GM21717 (cell line): ENCODE results near the gene GHITM.
"Not testable (repeated sequence)": the region's sequence is repeated elsewhere in the genome, so short reads cannot be mapped to it uniquely, and the experiment has no call there.

Source experiments
- ATAC-seq: cut with Tn5 transposase; IDR thresholded peaks from one replicate; pipeline ENCODE4 v1.9.1; 2021; ENCODE audit warnings: mild to moderate bottlenecking, moderate library complexity; ENCODE audit not compliant: unreplicated experiment

Gene GHITM, protein sequence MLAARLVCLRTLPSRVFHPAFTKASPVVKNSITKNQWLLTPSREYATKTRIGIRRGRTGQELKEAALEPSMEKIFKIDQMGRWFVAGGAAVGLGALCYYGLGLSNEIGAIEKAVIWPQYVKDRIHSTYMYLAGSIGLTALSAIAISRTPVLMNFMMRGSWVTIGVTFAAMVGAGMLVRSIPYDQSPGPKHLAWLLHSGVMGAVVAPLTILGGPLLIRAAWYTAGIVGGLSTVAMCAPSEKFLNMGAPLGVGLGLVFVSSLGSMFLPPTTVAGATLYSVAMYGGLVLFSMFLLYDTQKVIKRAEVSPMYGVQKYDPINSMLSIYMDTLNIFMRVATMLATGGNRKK

DNA sequence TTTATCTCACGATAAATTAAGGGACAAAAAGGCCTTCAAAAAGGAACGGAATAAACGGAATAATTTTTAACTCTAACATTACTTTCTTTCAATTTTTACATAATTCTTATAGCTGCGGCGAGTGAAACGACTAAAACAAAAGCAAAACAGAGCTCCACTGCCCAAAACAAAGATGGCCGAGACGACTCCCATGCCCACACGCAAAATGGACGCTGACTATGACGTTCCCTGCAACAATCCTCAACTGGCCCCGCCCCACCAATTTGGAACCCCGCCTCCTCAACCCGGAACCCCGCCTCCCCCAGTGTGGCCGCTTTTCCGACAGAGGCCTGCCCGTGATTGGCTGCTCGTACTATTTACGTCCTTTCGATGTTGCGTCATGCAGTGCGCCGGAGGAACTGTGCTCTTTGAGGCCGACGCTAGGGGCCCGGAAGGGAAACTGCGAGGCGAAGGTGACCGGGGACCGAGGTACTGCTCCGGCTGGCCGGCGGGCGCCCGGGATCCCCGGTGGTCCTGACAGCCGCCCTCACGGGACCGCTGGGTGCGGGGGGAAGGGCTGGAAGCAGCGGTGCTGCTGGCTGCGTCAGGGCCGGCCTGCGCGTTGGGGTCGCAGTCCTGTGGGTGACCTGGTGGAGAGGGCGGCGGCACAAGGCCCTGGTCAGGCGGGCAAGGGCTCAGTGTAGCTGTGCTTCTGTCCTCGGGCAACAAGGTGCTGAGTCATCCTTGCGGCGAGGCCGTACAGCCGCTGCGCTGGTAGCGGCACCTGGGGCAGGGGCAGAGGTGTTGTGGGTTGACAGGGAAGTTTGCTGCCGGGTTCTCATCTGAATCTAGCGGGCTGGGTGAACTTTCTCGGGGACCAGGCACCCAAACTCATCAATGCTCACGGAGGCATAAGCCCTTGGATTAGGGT is at the start of gene GHITM:
Gene GHITM (plus strand): TSS at position 384 of the 910 bp plus-strand sequence. CDS start 1,992 bp downstream, outside the sequence.
- peak; percentile 99 for ATAC-seq

DNA sequence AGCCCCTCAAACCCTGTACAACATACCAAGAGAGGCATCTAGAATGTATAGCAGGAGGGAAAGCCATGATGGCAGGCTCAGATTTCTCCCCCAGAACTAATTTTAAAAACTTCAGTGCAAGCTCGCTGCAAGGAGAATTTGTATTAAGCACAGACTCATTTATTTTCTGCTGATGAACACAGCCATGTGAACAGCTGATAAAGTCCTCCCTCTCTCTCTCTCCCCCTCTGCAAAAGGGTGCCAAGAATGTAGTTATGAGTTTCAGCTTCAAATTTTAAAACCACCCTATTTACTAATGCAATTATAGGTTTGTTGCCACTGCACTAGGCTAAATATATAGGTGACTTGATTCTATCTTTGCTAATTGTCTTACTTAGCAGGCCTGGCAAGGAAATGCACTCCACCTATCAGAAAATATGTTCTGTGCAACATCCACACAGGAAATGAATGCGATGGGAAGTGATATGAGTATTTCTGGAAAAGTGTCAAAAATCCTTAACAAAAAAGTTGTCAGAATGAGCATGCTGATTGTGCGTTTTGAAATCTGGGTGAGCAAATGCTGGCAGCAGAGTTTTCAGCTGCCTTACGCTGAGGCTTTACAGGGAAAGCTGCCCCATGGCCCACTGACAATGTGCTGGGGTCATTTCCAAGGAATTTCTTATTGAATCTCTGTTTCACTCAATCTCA is 43.4 kb upstream of the GHITM start:
- no peak for ATAC-seq

DNA sequence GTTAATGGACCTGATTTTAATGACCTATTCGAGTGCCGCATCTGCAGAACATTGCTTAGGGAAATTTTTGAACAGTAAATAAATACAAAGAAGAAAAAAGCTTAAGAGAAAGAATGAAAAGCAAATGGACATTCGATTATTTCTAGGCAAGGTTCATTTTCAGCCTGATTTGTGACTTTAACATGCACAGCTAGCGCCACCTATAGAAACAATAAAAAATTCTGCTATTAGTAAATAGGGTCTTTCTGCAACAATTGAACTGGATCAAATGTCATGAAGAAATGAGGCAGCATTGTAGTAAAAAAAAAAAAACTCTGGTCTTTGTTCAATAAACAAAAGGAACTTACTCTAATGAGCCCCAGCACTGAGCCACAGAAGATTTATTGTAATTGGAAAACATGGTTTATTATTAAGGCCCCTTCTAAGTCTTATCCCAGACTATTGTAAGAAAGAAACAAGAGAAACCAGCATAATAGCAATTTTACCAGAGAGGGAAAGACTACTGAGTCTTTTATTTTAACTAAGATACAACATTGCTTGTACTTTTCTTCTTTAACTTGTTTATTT is 41.4 kb upstream of the GHITM start:
- ATAC-seq: no peak

DNA sequence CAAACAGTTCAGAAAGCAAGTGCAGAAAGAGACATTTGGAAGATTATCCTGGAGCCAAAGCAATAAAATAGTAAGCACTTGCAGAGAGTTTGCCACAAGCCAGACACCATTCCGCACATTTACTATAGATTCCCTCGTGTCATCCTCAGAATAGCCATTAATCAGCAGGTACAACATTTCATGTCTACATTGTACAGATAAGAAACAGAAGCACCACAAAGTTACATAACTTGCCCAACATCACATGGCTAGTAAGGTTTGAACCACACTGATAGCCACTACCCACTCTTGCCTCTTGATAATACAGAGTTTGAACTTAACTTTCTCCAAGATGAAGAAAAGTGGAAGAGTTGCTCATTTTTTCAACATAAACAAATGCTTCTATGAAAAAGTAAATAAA is 40.6 kb upstream of the GHITM start:
- ATAC-seq: no peak

DNA sequence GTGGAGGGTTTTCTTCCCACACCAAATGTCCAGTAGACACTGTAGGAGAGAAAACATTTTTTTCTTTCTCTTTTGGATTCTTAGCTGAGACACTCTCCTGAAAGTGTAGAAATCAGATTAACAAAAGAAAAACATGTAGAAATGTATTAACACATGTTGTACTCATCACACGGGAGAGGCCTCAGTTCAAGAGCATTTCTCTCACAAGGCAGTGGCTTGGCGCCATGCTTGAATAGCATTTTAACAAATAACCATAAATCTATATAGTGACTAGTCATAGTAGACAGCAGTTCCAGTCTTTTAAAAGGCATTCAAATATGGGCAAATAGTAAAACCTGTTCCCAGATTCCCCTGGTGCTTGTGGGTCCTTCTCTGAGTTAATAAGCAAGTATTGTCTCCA is 38.3 kb upstream of the GHITM start:
- no peak for ATAC-seq

DNA sequence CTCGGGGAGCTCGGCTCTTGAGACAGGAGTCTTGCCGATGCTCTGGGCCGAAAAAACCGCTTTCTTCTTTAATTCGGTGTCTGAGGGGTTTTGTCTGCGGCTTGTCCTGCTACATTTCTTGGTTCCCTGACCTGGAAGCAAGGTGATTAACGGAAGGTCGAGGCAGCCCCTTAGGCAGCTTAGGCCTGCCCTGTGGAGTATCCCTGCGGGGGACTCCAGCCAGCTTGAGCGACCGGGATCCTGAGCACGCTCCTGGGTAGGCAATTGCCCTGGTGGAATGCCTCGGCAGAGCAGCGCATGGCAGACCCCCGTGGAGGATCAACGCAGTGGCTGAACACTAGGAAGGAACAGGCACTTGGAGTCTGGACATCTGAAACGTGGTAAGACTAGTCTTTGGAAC is 30.5 kb upstream of the GHITM start:
- no peak for ATAC-seq

DNA sequence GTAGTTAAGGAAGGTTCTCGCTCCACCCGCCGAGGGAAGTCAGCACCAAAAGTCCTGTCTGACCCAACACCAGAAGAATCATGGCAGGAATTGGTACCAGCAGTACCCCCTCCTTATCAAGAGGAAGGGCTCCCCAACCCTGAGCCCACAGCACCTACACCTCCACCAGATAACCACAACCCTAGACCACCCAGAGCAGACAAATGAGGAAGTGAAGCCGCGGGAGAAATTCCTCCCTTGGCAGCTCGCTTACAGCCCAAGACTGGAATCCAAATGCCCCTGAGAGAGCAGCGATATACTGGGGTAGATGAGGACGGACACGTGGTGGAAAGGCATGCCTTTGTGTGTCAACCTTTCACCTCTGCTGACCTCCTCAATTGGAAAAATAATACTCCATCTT is 29.5 kb upstream of the GHITM start:
- ATAC-seq: not testable (repeated sequence)

DNA sequence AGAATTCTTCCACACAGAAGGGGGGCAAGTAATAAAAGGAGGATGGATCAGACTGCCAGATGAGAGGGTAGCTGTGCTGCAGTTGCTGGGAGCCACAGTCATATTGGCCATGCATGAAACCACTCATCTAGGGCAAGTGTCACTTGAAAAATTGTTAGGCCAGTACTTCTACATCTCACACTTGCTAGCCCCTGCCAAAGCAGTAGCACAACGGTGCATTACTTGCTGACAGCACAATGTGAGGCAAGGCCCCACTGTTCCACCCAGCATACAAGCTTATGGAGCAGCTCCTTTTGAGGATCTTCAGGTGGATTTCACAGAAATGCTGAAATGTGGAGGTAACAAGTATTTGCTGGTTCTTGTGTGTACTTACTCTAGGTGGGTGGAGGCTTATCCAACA is 25.8 kb upstream of the GHITM start:
- not testable (repeated sequence) for ATAC-seq

DNA sequence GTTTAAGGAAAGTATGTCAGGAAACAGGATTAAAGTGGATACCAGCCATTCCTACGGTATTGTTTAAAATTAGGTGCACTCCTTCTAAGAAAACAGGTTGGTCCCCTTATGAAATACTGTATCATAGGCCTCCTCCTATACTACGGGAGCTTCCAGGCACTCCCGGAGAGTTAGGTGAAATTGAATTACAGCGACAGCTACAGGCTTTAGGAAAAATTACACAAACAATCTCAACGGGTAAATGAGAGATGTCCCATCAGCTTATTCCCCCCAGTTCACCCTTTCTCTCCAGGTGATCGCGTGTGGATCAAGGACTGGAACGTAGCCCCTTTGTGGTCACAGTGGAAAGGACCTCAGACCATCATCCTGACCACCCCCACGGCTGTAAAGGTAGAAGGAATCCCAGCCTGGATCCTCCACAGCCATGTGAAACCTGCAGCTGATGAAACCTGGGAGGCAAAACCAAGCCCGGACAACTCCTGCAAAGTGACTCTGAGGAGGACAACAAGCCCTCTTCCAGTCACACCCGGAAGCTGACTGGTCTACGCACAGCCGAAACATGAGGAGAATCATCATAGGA is 25.1 kb upstream of the GHITM start:
- no peak for ATAC-seq

DNA sequence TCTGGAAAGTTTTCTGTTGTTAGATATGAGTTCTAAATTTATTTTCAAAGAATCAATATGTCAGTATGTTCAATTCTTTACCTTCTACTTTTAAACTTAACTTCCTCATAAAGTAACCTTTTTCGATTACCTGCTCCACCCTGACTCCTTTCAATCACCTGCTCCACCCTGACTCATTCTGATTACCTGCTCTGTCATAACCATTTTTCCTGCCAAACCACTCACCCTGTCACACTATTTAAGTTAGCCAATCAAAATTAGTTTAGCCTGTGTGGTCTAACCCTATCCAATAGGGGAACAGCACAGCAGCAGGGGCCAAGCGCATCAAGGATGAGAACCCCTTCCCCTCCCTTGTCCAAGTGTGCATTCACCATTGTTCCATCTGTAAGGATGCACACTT is 22.1 kb upstream of the GHITM start:
- ATAC-seq: not testable (repeated sequence)

DNA sequence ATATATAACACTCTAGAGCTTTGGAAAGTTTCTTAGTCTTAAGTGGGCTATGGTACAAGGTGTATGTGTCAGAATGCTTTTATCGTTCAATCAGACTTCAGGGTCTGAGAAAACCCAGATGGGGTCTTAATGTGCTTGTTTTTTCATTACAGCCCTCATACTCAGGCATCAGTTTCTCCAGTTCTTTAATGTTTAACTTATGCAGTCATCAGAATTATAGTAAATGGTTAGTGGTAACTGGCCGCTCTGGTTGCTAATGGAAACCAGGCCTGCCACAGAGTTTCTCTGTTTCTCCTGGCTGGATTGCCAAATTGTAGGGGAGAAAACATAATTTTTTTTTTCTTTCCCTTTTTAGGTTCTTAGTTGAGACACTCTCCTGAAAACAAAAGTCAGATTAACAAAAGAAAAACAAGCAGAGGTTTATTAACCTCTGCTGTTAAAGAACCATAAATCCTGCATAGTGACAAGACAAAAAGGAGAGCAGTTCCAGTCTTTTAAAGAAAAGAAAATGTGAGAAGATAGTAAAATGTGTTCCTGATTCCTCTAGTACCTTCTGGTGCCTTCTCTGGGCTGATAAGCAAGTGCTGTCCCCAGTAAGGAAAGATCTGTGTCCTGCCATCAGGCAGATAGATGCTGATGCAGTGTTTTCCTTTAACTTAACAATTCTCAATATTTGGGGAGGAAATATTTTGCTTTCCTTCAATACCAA is 21.5 kb upstream of the GHITM start:
- ATAC-seq: no peak

DNA sequence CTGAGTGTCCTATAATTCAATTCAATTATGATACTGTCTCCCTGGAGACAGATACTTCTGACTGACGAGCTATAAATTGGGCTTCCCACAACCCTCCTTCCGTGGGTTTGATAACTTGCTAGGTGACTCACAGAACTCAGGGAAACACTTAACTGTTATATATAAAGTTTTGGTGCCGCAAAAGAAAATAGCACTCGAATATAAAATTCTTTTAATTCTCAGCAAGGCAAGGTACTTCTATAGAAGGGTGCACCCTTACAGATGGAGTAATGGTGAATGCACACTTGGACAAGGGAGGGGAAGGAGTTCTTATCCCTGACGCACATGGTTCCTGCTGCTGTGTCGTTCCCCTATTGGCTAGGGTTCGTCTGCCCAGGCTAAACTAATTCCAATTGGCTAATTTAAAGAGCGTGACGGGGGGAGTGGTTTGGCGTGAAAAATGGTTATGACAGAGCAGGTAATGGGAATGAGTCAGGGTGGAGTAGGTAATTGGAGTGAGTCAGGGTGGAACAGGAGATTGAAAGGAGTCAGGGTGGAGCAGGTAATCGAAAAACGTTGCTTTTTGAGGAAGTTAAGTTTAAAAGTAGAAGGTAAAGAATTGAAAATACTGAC is 20.8 kb upstream of the GHITM start:
- ATAC-seq: no peak

DNA sequence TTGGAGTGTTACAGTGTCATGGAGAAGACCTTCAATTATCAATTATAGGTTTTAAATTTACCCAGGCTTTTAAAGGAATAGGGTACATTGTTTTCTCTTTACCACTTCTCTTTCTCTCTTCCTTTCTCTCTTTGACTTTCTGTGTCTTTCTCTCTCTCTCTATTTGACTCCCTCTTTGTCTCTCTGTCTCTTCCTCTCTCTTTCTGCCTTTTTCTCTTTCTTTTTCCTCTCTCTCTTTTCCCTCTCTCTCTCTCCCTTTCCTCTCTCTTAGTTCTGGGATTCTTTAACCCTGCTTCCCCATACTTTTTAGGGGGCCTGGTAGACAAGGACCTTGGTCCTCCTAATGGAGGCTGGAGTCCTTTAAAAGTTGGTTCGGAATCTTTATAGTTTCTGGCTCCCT is 15.9 kb upstream of the GHITM start:
- ATAC-seq: no peak

DNA sequence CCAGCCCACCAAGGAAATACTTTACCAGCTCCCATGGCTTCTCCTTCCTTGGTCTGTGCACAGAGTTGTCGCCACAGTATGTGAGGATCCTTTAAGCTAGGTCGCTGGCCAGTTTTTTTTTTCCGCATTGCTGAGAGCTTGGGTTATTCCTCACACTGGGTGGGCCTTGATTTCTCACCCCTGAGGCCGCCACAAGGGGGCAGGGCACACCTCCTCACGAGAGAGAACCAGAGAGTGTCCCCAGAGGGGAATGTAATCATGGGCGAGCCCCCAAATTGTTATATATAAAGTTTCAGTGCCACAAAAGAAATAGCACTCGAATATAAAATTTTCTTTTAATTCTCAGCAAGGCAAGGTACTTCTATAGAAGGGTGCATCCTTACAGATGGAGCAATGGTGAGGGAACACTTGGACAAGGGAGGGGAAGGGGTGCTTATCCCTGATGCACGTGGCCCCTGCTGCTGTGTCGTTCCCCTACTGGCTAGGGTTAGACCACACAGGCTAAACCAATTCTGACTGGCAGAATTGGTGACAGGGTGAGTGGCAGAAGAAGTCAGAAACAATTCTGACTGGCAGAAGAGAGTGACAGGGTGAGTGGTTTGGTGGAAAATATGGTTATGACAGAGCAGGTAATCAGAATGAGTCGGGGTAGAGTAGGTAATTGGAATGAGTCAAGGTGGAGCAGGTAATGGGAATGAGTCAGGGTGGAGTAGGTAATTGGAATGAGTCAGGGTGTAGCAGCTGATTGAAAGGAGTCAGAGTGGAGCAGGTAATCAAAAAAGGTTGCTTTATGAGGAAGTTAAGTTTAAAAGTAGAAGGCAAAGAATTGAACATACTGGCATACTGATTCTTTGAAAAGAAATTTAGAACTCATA is 13.2 kb upstream of the GHITM start:
- ATAC-seq: not testable (repeated sequence)

DNA sequence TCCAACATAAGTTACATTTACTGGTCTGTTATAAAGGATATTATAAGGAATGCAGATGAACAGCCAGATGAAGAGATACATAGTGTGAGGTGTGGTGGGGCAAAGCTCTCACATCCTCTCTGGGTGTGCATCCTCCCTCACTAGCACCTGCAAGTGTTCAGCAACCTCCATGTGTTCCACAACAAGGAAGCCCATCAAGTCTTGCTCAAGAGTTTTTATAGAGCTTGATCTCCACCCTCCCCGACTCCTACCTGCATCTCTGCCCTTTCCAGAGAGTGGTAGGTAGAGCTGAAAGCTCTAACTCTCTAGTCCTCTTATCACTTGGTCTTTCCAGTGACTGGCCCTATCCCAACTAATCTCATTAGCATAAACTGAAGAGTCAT is 12.5 kb upstream of the GHITM start:
- ATAC-seq: no peak

DNA sequence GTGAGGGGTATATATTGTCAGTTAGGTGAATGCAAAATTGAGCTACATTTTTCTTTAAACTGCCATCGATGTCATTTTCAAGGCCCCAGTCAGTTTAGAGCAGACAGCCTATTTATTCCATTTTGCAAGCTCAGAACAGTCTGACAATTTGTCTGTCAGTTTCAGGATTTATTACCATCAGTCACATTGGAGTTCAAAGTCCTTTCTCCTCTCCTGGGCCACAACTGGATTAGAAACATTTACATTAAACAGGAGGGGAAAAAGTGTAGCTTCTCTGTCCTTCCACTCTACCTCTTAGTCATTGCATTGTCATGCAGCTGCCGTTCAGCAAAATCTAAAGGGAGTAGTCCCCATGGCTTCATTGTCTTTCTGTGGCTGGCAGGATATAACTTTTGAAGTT is 3.5 kb upstream of the GHITM start:
- ATAC-seq: no peak

DNA sequence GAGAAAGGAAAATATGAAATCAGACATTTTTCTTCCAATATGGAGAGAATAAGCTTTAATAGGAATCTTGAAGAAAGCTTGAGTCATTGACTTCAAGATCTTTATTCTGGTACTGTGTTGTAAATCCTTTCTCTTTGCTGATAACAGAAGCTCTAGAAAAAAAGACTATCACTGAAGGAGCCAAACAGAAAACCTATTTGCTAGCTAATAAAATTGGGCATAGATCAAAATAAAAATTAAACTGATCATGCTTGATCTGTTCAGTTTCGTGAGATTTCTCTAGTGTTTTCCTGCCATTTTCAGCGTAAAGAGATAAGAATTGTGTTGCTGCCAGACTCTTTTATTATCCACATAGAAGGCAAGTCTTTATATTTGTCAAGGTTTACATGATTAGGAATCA is 1.5 kb upstream of the GHITM start:
- ATAC-seq: no peak

DNA sequence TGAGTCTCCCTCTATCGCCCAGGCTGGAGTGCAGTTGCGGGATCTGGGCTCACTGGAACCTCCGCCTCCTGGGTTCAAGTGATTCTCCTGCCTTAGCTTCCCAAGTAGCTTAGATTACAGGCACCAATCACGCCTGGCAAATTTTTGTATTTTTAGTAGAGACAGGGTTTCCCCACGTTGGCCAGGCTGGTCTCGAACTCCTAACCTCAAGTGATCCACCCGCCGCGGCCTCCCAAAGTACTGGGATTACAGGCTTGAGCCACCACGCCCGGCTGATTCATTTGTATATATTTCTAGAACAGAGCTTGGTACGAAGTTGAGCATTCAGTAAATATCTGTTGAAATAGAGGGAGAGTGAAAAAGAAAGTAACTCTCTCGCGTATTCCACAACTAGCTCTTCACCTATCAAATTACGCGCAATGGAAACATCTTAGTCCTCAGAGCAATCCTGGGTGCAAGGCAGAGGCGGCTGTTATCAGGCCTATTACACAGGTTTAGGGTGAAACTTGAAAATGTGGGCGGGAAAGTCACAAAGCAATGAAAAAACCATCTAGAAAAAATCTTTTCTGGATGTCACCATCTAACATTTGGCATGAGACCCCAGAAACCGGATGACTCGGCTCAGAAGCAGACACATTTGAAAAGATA is 707 bp upstream of the GHITM start:
- no peak for ATAC-seq
